ENCODE measurements around the gene MSANTD1. TPM values are rescaled to one million over a fixed set of nuclear protein-coding genes. Genes with fewer than 3 reads are reported as not detected.

Gene MSANTD1
- total RNA-seq, 1 experiment from 2014 or later = 0.71 TPM

DNA sequence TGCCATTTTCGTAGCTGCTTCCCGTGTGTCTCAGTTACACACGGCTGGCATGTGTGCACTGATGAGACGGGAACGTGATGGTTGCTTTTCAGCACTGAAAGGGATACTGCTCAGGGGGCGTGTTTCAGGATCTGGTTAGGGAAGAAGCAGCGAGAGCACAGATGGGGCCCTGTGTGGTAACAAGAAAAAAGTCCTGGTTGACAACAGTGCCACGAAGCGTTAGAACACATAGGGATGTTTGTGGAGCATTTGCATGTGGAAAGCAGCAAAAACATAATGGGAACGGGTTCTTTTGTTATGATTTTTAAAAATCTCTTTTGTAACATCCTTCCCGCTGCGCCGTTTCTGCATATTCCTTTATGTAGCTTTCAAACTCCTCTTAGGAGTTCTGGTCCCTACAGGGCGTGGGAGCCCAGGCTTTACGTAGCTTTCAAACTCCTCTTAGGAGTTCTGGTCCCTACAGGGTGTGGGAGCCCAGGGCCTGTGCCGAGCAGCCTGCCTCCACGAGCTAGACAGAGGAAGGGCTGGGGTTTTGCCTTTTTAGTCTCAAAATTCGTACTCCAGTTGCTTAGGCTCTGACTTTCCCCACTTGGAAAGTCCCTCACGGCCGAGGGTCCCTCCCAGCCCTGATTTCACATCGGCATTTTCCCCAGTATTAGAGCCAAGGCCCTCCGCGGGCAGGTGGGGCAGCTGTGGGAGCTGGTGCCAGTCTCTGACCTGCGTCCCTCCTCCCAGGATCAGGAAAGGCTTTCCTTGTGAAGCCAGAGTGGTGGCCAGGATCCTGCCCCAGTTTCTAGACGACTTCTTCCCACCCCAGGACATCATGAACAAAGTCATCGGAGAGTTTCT is 11.0 kb upstream of the MSANTD1 start:
- Histone ChIP-seq H3K79me2 (ENCODE audit: insufficient read depth, low read length) (no peaks in the 10 kb centered on the region), H3K4me3 (replicated peaks in 1 of 2; ENCODE audit: low read depth in 1 of 2, low read length in 2 of 2) (no peak overlapping the region), H3K27ac (ENCODE audit: low read depth, low read length) (no peak overlapping the region), H3K27me3 (ENCODE audit: insufficient read depth, low read length) (no peaks in the 10 kb centered on the region), H3K9me3 (ENCODE audit: control insufficient read depth in 1 of 2, insufficient read depth in 1 of 2, low read depth in 1 of 2, low read length in 2 of 2) (no peaks in the 10 kb centered on the region), H4K20me1 (ENCODE audit: insufficient read depth) (no peaks in the 10 kb centered on the region), H2AFZ (ENCODE audit: low read depth, low read length, poor library complexity, severe bottlenecking) (no peak overlapping the region), H3K9ac (ENCODE audit: low read length) (no peak overlapping the region), H3K4me2 (ENCODE audit: low read length) (no peak overlapping the region), H3K9me2 (ENCODE audit: insufficient read depth) (no peaks in the 10 kb centered on the region), H3K36me3 (ENCODE audit: control insufficient read depth in 1 of 2, insufficient read depth in 2 of 2, low read length in 2 of 2) (no peaks in the 10 kb centered on the region), H3K4me1 (ENCODE audit: control insufficient read depth in 1 of 2, insufficient read depth in 2 of 2, low read length in 2 of 2) (no peaks in the 10 kb centered on the region)
- no TSS peak for BruUV-seq (replicated peaks)
- RAD21 ChIA-PET (ENCODE audit: low non-redundant PET in 1 of 2, low total read pairs in 2 of 2, uncharacterized antibody in 2 of 2, unreplicated experiment in 2 of 2) = no interaction called here
- POLR2A ChIA-PET = no interaction called here
- ATAC-seq (no peak), DNase-seq (ENCODE audit: low read depth, low spot score) (no peak)
- TF ChIP-seq TCF7L2 (IDR thresholded peaks at IDR 0.05; ENCODE audit: borderline replicate concordance, extremely low read depth, insufficient read depth, insufficient read length) (no peak), SP1 (IDR thresholded peaks at IDR 0.05; ENCODE audit: low read depth) (no peak), POLR2A (IDR thresholded peaks at IDR 0.05; ENCODE audit: borderline replicate concordance, extremely low read depth, insufficient read depth, insufficient read length) (no peak), SRF (IDR thresholded peaks at IDR 0.05; ENCODE audit: low read depth) (no peak), CBX3 (IDR thresholded peaks at IDR 0.05; ENCODE audit: low read depth) (no peak), EGR1 (IDR thresholded peaks at IDR 0.05; ENCODE audit: low read depth) (no peak), ZFX (IDR thresholded peaks at IDR 0.05) (no peak), POLR2AphosphoS5 (IDR thresholded peaks at IDR 0.05; ENCODE audit: low read depth, low read length) (no peak), CEBPB (IDR thresholded peaks at IDR 0.05; ENCODE audit: low read depth) (no peak), ZNF274 (IDR thresholded peaks at IDR 0.05; ENCODE audit: low read depth, low read length) (no peak), JUND (IDR thresholded peaks at IDR 0.05) (no peak), EZH2phosphoT487 (IDR thresholded peaks at IDR 0.05; ENCODE audit: borderline replicate concordance) (no peak), SIN3A (IDR thresholded peaks at IDR 0.05; ENCODE audit: low read depth) (no peak), FOSL1 (IDR thresholded peaks at IDR 0.05; ENCODE audit: low read depth) (no peak)
- TF ChIP-seq, protein P1, sequence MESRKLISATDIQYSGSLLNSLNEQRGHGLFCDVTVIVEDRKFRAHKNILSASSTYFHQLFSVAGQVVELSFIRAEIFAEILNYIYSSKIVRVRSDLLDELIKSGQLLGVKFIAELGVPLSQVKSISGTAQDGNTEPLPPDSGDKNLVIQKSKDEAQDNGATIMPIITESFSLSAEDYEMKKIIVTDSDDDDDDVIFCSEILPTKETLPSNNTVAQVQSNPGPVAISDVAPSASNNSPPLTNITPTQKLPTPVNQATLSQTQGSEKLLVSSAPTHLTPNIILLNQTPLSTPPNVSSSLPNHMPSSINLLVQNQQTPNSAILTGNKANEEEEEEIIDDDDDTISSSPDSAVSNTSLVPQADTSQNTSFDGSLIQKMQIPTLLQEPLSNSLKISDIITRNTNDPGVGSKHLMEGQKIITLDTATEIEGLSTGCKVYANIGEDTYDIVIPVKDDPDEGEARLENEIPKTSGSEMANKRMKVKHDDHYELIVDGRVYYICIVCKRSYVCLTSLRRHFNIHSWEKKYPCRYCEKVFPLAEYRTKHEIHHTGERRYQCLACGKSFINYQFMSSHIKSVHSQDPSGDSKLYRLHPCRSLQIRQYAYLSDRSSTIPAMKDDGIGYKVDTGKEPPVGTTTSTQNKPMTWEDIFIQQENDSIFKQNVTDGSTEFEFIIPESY (IDR thresholded peaks at IDR 0.05; ENCODE audit: extremely low read depth, insufficient replicate concordance, low read length) = no peak
- intact Hi-C loops (cut with micrococcal nuclease) = no loop called here
- CTCF ChIA-PET = no interaction called here

All from HCT116 (cell line).